Testis (tissue), 2 donors: ENCODE results near the gene SDK2.

Experiments used
- CTCF ChIP-seq, 3 experiments: fragments of 450-650 bp in 2 of 3; fragments of 200-600 bp in 1 of 3; sonication (generic) in 1 of 3; IDR thresholded peaks; one replicate each; pipeline ENCODE4 v1.5.1; 2016 to 2019; ENCODE audit warnings: antibody characterized with exemption in 3 of 3, mild to moderate bottlenecking in 2 of 3, moderate library complexity in 1 of 3
- POLR2A ChIP-seq: fragments of 450-650 bp; IDR thresholded peaks from one replicate; pipeline ENCODE4 v1.6.1; 2017; ENCODE audit warnings: antibody characterized with exemption, mild to moderate bottlenecking, moderate library complexity

- TF ChIP-seq CTCF (IDR thresholded peaks at IDR 0.05) (no peak), POLR2A (no peak)
These were observed 75.3 kb downstream of the SDK2 start for GRCh38 chr17:73568934-73569333.
